Stimulated activated CD8-positive, alpha-beta memory T cell treated with anti-CD3 and anti-CD28 coated beads, Interleukin-4, amount 100 ng/mL, for 1 hour (primary cell): ENCODE data around the gene CARNS1.
"Not testable (repeated sequence)": the region's sequence is repeated elsewhere in the genome, so short reads cannot be mapped to it uniquely, and the experiment has no call there.

Experiments
- DNase-seq, 2 donors: peaks; one replicate each; pipeline ENCODE4 v3.0.0-alpha.2; 2020; ENCODE audit warnings: low read depth in 2 of 2, low spot score in 1 of 2

Gene CARNS1

GRCh38 chr11:67409781-67410368, 5.6 kb upstream of the CARNS1 start:
- DNase-seq = no peak

GRCh38 chr11:67410369-67410831, 5.1 kb upstream of the CARNS1 start:
- DNase-seq = no peak

DNA sequence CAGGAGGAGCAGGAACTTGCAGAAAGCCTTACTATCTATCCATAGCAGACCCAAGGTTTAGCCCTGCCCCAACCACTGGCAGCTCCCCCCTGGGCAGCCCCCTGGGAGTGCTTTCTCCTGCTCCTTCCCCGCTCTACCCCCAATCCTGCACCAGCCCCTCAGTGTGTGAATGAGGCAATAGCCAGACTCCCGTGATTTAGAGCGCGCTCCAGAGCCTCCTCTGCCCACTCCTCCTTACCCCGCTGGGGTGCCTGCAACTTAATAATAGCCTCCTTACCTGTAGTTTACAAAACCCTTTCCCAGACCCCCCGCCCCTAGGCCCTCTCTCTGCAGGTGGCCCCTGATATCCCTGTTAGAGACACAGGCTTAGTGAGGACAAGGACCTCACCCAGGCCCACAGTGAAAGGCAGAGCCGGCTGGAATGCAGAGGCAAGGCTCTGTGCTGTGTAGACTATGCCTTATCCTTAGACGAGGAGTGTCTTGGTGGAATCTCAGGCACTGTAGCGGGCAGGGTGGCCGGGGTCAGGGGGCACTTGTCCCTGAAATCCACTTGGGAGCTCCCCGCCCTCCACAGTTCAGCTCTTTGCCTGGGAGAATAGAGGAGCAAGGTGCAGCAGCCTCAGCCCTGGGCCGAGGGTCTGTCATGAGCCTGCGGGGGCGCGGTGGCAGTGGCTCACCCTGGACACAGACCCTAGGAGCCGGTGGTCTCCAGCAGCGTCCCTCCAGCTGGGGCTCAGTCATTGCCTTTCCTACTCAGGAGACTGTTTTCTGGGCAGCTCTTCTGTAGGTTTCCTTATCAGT, 4.3 kb upstream of the CARNS1 start:
- DNase-seq = no peak

GRCh38 chr11:67411785-67412152, 3.7 kb upstream of the CARNS1 start:
- no peak for DNase-seq

DNA sequence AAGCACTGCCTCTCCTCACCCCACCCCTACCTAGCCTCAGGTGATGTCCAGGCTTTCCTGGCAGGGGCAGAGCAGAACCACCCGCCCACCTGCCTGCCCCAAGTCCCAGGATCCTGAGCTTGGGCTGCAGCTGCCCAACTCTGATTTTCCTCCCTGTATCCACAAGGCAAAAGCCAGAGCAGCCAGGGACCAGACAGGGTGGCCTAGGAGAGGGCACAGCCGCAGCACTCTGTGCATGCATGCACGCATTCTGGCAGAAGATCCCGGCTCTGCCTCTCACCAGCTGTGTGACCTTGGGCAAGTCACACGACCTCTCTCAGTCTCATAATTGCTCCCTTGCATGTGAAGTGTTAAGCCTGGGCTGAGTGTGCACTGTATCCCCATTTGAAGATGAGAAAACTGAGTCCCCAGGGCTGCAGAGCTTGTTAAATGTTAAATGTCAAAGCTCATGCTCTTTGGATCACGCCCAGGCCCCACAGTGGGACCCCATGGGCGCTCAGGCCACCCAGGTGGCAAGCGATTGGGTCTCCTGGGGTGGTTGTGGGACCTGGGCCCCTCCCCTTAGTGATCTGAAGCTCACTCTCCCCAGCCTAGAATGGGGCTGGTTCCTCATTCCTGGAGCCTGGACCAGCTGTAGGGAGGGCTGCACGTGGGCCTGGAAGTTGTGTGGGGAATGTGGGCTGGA, 2.8 kb upstream of the CARNS1 start:
- DNase-seq = no peak

GRCh38 chr11:67413266-67413849, 2.1 kb upstream of the CARNS1 start:
- DNase-seq = no peak

DNA sequence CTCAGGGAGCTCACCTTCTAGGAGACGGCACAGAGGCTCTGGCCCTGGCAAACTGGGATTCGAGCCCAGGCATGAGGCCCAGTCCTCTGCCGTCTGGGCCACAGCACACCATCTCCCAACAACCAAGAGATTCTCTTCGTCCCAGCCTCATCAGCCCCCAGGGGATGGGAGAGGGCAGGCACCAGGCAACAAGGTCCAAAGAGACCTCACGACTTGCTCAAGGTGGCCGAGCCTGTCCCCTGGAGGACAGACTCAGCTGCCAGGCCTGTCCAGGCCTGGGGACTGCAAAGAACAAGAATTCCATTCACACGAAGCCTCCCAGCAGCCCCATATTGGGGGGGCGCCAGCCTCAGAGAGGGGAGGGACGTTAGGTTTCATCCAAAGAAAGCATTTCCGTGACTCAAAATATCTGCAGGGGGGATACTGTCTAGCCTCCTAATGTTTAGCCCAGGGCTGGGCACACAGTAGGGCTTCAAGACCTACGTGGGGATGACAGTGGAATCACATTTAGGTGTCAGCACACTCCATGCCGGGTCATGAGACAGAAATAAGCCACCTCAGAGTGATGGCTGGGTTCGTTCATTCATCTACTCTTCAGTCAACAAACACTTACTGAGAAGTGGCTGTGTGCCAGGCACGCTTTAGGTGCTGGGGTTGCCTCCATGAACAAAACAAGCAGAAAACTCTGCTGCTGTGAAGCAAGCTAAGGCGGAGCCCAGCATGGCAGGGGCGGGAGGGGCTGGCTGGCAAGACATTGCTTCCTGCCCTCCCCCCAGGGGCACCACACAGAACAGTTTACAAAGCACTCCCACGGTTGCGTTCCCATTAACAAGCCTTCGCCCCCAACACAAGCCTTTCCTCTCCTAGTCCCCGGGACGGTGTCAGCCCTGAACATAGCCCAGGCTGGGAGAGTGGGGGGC, 1.2 kb downstream of the CARNS1 start:
- DNase-seq = peak in 1 of 2 donors; percentile 74

GRCh38 chr11:67417425-67417824, 1.9 kb downstream of the CARNS1 start:
- no peak for DNase-seq

GRCh38 chr11:67418476-67419281, 3.2 kb downstream of the CARNS1 start:
- DNase-seq = no peak

DNA sequence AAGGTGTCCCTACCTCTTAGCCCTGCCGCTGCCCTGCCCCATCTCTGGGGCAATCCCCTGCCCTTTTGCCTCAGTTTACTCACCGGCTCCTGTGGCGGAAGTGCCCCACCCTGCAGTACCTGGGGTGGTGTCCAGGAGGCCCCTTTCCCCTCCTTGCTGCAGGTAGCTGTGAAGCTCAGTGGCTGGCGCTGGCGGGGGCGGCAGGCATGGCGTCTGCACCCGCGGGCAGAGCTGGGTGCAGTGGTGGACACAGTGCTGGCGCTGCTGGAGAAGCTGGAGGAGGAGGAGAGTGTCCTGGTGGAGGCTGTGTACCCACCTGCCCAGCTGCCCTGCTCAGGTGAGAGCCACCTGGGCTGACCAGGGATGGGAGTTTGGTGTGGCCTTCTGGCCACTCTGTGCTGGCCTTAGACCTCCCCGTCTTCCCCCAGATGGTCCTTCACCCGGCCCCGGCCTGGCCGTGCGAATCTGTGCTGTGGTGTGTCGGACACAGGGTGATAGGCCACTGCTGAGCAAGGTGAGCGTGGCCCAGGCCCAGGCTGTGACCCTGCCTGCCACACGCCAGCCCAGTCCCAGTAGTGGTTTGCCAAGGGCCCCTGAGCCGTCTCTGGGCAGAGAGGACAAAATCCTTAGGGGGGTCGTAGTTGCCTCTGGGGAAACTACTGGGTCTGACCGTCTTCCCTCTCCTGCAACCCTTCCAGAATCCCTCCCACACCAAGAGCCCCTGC, 4.0 kb downstream of the CARNS1 start:
- no peak for DNase-seq

DNA sequence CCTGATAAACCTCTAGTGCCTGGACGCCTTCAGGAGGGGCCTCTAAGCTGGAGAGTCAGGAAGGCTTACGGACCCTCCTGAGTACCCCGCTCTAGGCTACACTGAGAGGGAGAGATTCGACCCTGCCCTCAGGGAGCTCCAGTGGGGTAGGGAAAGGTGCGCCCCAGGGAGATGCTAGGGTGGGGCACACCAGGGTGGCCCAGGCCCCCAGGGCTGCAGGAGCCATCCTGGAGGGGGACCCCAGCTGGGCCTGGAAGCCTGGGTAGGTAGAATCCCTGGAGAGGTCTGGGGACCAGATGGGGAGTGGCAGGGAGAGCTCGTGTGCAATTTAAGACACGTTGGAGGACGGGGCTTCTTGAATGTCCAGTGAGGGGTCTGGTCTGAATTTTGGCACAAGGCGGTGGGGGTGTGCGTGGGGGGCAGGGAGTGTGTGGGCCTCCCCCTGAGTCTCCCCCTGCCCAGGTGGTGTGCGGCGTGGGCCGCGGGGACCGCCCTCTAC, 4.7 kb downstream of the CARNS1 start:
- DNase-seq = no peak

- peak; percentile 98 to 99 for DNase-seq
These were observed 5.4 kb downstream of the CARNS1 start for GRCh38 chr11:67420646-67421429.

DNA sequence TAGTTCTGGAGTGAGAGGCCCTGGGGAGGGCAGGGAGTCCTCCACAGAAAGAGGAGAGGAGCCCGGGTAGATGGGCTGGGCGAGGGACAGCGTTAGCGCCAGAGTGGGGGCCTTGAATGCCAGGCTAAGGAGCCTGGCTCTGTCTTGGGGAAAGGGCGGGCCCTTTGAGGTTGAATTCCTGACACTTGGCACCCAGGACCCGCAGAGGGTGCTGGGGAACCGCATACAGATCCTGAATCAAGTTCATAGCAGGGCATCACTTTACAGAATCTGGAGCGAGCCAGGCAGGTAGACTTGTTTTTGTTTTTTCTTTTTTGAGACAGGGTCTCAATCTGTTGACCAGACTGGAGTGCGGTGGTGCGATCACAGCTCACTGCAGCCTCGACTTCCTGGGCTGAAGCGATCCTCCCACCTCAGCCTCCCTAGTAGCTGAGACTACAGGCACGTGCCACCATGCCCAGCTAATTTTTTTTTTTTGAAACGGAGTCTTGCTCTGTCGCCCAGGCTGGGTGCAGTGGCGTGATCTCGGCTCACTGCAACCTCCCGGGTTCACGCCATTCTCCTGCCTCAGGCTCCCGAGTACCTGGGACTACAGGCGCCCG, 6.1 kb downstream of the CARNS1 start:
- no peak for DNase-seq

DNA sequence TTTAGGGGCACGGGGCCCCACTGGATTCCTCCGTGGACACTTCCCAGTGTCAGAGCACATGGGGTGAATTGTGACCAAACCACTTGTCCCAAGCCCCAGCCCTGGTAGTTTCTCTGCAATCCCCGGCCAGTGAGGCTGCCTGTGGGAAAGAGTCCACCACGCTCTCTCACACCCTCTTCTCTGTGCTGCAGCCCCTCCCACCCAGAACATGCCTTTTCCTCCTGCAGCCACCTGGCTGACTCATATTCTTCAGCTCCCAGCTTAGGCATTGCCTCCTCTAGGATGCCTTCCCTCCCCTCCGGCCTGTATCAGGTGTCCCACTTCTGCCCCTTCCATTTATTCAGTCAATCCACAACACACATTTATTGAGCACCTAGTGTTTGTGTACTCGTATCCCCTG, 7.4 kb downstream of the CARNS1 start:
- no peak for DNase-seq

DNA sequence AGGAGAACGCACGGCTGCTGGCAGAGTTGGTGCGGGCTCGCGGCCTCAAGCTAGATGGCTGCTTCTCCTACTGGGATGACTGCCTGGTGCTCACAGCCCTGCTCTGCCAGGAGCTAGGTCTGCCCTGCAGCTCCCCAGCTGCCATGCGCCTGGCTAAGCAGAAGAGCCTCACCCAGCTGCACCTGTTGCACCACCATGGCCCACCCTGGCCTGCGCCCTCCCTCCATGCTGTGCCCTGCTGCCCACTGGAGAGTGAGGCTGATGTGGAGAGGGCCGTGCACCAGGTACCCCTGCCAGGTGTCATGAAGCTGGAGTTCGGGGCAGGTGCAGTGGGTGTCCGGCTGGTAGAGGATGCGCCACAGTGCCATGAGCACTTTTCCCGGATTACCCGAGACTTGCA, 8.0 kb downstream of the CARNS1 start:
- DNase-seq = no peak

DNA sequence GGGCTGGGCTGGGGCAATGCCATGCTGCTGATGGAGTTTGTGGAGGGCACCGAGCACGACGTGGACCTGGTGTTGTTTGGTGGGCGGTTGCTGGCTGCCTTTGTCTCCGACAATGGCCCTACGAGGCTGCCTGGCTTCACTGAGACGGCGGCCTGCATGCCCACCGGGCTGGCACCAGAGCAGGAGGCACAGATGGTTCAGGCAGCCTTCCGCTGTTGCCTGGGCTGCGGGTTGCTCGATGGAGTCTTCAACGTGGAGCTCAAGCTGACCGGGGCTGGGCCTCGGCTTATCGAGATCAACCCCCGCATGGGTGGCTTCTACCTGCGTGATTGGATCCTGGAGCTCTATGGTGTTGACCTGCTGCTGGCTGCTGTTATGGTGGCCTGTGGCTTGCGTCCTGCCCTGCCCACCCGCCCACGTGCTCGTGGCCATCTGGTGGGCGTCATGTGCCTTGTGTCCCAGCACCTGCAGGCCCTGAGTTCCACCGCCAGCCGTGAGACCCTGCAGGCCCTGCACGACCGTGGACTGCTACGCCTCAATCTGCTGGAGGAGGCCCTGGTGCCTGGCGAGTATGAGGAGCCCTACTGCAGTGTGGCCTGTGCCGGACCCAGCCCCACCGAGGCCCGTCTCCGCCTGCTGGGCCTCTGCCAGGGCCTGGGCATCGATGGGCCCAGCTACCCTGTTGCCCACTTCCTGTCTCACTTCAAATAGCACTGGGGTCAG, 8.6 kb downstream of the CARNS1 start:
- no peak for DNase-seq

DNA sequence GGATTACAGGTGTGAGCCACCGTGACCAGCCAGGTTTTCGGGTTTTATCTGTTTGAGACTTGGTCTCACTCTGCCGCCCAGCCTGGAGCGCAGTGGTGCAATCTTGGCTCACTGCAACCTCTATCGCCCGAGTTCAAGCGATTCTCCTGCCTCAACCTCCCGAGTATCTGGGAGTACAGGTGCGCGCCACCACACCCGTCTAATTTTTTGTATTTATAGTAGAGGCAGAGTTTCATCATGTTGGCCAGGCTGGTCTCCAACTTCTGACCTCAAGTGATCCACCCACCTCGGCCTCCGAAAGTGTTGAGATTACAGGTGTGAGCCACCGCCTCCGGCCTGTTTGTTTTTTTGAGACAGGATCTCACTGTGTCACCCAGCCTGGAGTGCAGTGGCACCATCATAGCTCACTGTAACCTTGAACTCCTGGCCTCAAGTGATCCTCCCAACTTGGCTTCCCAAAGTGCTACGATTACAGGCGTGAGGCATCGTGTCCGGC, 11.9 kb downstream of the CARNS1 start:
- DNase-seq = not testable (repeated sequence)
